Measurements from ENCODE around the gene MCCC1.

- TF ChIP-seq MZF1 (tag by site-specific recombination; IDR thresholded peaks at IDR 0.05; ENCODE audit: borderline replicate concordance): no peak
- no peak for TF ChIP-seq PRDM4 (tag by site-specific recombination; IDR thresholded peaks at IDR 0.05)
- TF ChIP-seq, protein P1, sequence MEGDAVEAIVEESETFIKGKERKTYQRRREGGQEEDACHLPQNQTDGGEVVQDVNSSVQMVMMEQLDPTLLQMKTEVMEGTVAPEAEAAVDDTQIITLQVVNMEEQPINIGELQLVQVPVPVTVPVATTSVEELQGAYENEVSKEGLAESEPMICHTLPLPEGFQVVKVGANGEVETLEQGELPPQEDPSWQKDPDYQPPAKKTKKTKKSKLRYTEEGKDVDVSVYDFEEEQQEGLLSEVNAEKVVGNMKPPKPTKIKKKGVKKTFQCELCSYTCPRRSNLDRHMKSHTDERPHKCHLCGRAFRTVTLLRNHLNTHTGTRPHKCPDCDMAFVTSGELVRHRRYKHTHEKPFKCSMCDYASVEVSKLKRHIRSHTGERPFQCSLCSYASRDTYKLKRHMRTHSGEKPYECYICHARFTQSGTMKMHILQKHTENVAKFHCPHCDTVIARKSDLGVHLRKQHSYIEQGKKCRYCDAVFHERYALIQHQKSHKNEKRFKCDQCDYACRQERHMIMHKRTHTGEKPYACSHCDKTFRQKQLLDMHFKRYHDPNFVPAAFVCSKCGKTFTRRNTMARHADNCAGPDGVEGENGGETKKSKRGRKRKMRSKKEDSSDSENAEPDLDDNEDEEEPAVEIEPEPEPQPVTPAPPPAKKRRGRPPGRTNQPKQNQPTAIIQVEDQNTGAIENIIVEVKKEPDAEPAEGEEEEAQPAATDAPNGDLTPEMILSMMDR (tag by site-specific recombination; IDR thresholded peaks at IDR 0.05): no peak
- no peak for TF ChIP-seq IKZF3 (tag by site-specific recombination; IDR thresholded peaks at IDR 0.05)
- TF ChIP-seq HOXA7 (CRISPR knock-in tag; IDR thresholded peaks at IDR 0.05; ENCODE audit: borderline replicate concordance): no peak
- TF ChIP-seq ZNF121 (tag by site-specific recombination; IDR thresholded peaks at IDR 0.05): no peak
- TF ChIP-seq TCF7L2 (IDR thresholded peaks at IDR 0.05; ENCODE audit: borderline replicate concordance, low read depth, low read length): no peak
Observed at GRCh38 chr3:183050706-183051105, 48.6 kb downstream of the MCCC1 start.
